Type B pancreatic cell (in vitro differentiated cells): ENCODE results near the gene ADGRG2. TPM values are rescaled to one million over a fixed set of nuclear protein-coding genes. Genes with fewer than 3 reads are reported as not detected.

ENCODE experiments used
- DNase-seq: peaks from one replicate; pipeline ENCODE4 v3.0.0; 2021; ENCODE audit warnings: mixed read lengths; ENCODE audit not compliant: unreplicated experiment; ENCODE audit errors: extremely low spot score
- H3K27ac Mint-ChIP-seq: 2 replicates; pipeline ENCODE4 v1.8.0; 2021; ENCODE audit warnings: mild to moderate bottlenecking, mixed read lengths
- H3K27me3 Mint-ChIP-seq: 2 replicates; pipeline ENCODE4 v1.8.0; 2021; ENCODE audit warnings: mixed read lengths
- H3K36me3 Mint-ChIP-seq: 2 replicates; pipeline ENCODE4 v1.8.0; 2021; ENCODE audit warnings: mixed read lengths
- H3K4me1 Mint-ChIP-seq: one replicate; pipeline ENCODE4 v1.8.0; 2021; ENCODE audit warnings: mixed read lengths; ENCODE audit not compliant: unreplicated experiment
- H3K4me3 Mint-ChIP-seq: 2 replicates; pipeline ENCODE4 v1.8.0; 2021; ENCODE audit warnings: mild to moderate bottlenecking, mixed read lengths
- H3K9me3 Mint-ChIP-seq: 2 replicates; pipeline ENCODE4 v1.8.0; 2021; ENCODE audit warnings: mixed read lengths
- total RNA-seq: library from RNA; stranded (reverse); gene quantifications from 2 replicates; pipeline ENCODE4 v1.2.1, GENCODE V29; 2021; ENCODE audit warnings: low replicate concordance
- TF ChIP-seq, protein P1 (sequence below): fragments of 200-600 bp; sonication (generic); conservative IDR thresholded peaks from 2 replicates; pipeline ENCODE4 v1.5.0; 2021; ENCODE audit warnings: antibody characterized with exemption, mild to moderate bottlenecking

The ADGRG2 gene
- total RNA-seq, 1 donor from 2014 or later, result 2.4 TPM

DNA sequence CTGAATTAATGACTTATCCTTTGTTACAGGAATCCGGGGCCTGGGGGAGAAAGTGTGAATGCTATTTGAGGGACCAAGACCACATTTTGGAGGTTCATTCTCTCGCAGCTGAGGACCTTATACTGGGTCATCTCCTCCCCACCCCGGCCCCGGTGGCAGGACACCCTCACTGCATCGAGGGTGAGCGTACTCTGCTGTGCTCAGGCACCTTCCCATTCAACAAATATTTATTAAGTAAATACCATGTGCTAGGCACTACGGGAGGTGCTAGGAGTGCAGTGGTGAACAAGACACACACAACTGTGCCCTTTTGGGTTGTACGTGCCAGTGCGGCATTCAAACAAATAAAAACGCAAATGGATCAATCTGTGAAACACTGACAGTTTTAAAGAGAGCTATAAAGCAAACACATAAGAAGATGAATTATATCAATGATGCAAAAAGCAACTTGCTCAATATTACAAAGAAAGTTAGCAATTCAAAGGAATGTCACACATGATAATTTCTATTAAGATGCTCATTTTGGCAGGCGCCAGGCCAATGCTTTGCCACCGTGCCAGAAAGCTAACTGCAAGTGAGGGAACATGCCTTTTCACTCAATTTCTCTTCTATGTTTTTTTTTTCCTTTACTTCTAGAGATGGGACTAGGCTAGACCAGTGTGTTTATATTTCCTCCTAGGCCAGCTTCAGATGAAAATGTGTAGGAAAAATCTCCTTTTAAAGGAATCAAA, 24.6 kb downstream of the ADGRG2 start:
- no peak for DNase-seq

DNA sequence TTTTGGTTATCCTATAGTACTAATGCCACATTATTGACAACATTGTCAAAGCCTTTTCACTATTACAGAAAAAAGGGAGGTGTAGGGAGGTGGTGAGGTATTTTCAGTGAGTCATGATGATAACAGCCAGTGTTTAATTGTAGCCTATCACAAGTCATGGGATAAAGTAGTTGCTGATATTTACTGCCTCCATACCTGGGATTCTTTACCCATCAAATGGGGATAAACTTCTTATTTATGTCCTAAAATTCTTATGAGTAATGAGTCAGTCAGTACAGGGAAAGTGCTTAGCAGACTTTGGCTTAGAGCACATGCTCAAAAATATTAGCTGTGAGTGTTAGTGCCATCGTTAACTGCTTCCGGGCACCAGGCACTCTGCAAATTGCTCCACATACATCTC, 25.7 kb downstream of the ADGRG2 start:
- TF ChIP-seq, protein P1, sequence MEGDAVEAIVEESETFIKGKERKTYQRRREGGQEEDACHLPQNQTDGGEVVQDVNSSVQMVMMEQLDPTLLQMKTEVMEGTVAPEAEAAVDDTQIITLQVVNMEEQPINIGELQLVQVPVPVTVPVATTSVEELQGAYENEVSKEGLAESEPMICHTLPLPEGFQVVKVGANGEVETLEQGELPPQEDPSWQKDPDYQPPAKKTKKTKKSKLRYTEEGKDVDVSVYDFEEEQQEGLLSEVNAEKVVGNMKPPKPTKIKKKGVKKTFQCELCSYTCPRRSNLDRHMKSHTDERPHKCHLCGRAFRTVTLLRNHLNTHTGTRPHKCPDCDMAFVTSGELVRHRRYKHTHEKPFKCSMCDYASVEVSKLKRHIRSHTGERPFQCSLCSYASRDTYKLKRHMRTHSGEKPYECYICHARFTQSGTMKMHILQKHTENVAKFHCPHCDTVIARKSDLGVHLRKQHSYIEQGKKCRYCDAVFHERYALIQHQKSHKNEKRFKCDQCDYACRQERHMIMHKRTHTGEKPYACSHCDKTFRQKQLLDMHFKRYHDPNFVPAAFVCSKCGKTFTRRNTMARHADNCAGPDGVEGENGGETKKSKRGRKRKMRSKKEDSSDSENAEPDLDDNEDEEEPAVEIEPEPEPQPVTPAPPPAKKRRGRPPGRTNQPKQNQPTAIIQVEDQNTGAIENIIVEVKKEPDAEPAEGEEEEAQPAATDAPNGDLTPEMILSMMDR, result no peak
- Mint-ChIP-seq H3K36me3 (no peaks in the 10 kb centered on the region), H3K4me1 (no peaks in the 10 kb centered on the region), H3K9me3 (no peaks in the 10 kb centered on the region), H3K4me3 (no peak overlapping the region), H3K27ac (no peak overlapping the region), H3K27me3 (no peaks in the 10 kb centered on the region)
- no peak for DNase-seq

More for the DNA sequence above, 24.6 kb downstream of the ADGRG2 start:
- no peak overlapping the region for H3K4me3 Mint-ChIP-seq
- no peaks in the 10 kb centered on the region for H3K4me1 Mint-ChIP-seq
- no peaks in the 10 kb centered on the region for H3K9me3 Mint-ChIP-seq
- TF ChIP-seq, protein P1, result no peak
- H3K27me3 Mint-ChIP-seq, result no peaks in the 10 kb centered on the region
- H3K36me3 Mint-ChIP-seq, result no peaks in the 10 kb centered on the region
- no peak overlapping the region for H3K27ac Mint-ChIP-seq

DNA sequence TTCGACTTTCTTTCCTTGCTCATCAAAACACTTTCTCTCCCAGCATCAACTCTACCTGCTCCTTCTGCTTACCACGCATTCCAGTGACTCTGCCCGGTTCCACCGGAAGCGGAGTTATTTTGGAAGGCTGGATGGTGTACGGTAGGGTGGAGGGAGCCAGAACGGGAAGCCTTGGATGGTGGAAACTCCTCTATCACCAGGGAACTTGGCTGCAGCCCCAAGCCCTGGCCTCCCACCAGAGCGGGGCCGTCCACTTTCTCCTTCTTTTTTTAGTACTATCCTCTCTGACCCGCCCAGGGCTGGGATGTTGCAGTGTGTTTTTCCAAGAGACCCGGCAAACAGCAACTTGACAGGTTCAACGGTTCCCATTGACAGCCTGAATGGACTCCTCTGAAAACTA, 27.6 kb downstream of the ADGRG2 start:
- no peaks in the 10 kb centered on the region for H3K27me3 Mint-ChIP-seq
- H3K4me1 Mint-ChIP-seq, result no peaks in the 10 kb centered on the region
- no peak for DNase-seq
- H3K9me3 Mint-ChIP-seq, result no peaks in the 10 kb centered on the region
- no peaks in the 10 kb centered on the region for H3K36me3 Mint-ChIP-seq
- no peak overlapping the region for H3K27ac Mint-ChIP-seq
- H3K4me3 Mint-ChIP-seq, result no peak overlapping the region
- TF ChIP-seq, protein P1, result no peak

DNA sequence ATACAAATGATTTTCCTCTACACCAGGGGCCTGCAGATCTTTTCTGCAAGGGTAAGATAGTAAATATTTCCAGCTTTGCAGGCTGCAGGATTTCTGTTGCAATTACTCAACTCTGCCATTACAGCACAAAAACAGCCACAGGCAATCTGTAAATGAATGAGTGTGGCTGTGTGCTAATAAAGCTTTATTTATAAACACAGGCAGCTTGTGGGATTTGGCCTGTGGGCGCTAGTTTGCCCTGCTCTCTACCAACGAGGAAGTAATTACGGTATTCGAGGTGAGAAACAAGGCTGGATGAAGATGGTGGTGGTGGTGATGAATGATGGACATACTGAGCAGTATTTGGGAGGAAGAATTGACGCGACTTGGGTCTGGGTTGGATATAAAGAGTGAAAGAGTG, 30.7 kb downstream of the ADGRG2 start:
- Mint-ChIP-seq H3K4me1 (no peaks in the 10 kb centered on the region), H3K27ac (no peak overlapping the region), H3K27me3 (peaks cover 3% of the 10 kb centered on the region), H3K9me3 (peaks cover 3% of the 10 kb centered on the region), H3K36me3 (peaks cover 3% of the 10 kb centered on the region), H3K4me3 (no peak overlapping the region)
- DNase-seq, result no peak
- TF ChIP-seq, protein P1, result no peak

DNA sequence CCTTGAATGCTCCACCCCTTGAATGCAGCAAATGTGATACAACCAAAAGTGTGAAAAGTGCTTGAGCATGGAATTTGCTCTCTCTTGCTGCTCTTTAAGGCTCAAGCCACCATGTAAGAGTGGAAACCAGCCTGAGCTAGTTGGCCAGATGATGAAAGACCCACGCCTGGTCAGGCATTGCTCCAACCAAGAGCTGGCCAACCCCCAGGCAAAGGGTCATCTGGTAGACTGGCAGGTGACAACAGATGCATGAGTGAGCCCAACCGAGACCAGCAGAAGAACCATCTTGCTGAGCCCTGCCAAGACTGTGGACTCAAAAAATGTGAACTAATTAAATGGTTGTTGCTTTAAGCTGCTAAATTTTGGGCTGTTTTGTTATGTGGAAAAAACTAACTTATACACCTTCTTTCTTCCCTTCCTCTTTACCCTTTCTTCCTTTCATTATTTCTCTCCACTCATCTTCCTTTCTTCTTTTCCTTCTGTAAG, 32.7 kb downstream of the ADGRG2 start:
- Mint-ChIP-seq H3K27me3 (peaks cover 3% of the 10 kb centered on the region), H3K27ac (no peak overlapping the region), H3K4me1 (no peaks in the 10 kb centered on the region), H3K36me3 (peaks cover 3% of the 10 kb centered on the region), H3K4me3 (no peak overlapping the region), H3K9me3 (peaks cover 4% of the 10 kb centered on the region)
- TF ChIP-seq, protein P1, result no peak
- no peak for DNase-seq
